Stimulated activated CD4-positive, alpha-beta T cell treated with anti-CD3 and anti-CD28 coated beads, Interleukin-1b, Interleukin-23, amount 100 ng/mL, for 1 hour (primary cell): ENCODE data around the gene YARS2.

Experiments
- DNase-seq, 2 donors: peaks; one replicate each; pipeline ENCODE4 v3.0.0-alpha.2; 2020; ENCODE audit warnings: low read depth in 2 of 2

The YARS2 gene

GRCh38 chr12:32755654-32756475, at the start of gene YARS2:
Gene YARS2, minus strand, starts transcription at chr12:32755897. Its CDS starts 23 bp downstream, at chr12:32755874.
- DNase-seq, result peak; percentile 65 to 70

- DNase-seq, result no peak
Observed at GRCh38 chr12:32804301-32804700, 48.6 kb upstream of the YARS2 start.

- no peak for DNase-seq
Observed at GRCh38 chr12:32801269-32801980, 45.7 kb upstream of the YARS2 start.

GRCh38 chr12:32794281-32794680, 38.6 kb upstream of the YARS2 start:
- no peak for DNase-seq

GRCh38 chr12:32789916-32790315, 34.2 kb upstream of the YARS2 start:
- no peak for DNase-seq

GRCh38 chr12:32789446-32789845, 33.7 kb upstream of the YARS2 start:
- DNase-seq, result no peak

DNA sequence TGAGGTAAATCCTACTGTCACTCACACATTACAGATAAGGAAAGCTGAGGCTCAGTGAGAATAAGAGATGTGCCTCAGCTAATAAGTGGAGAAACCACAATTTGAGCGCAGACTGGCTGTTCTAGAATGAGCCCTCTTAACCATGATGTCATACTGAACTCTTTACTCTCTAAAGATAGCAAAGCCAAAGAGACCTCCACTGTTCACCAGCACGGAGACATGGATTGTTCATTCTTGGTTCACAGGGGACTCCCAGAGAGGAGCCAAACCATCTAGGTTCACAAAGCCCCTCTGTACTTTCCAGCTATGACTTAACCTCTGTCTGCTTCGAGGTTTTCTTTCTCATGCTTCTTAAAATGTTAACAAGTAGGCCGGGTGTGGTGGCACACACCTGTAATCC, 32.7 kb upstream of the YARS2 start:
- DNase-seq, result no peak

GRCh38 chr12:32785557-32785956, 29.9 kb upstream of the YARS2 start:
- DNase-seq, result no peak

GRCh38 chr12:32783029-32783428, 27.3 kb upstream of the YARS2 start:
- no peak for DNase-seq

DNA sequence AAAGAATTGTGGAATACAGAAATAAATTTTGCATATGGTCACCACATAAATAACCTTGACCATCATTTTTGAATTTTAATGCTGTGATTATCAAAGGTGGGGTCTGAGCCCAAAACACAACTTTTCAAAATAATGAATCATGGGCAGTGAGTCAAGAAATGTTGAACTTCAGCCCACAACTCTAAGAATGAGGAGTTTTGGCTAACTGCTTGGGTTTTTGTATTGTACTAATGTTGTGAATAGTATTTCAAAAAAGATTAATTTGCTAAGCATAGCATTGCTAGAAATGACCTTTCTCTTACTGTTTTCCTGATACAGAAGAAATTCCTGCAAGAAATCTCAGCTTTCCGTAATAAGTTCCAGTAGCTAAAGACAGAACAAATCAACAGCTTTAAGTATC, 24.4 kb upstream of the YARS2 start:
- DNase-seq, result no peak

GRCh38 chr12:32777691-32778175, 22.0 kb upstream of the YARS2 start:
- DNase-seq, result no peak

DNA sequence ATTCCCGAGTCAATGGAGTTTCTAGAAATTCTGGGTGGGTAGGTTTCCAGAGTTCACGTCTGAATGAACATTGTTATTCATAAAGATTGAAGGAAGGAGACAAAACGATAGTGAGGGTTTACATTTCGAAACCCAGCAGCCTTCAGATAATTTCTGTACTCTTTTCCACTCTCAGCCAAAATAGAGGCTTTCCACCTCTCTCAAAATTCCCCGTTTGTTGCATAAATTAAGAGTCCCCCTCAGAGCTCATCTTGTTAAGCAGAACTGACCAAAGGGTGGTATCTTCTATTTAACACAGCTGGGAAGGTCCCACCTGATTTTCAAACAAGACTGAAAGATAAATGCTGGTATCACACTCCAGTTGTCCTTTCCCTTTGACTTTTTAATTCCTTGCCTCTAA, 21.5 kb upstream of the YARS2 start:
- DNase-seq, result no peak

DNA sequence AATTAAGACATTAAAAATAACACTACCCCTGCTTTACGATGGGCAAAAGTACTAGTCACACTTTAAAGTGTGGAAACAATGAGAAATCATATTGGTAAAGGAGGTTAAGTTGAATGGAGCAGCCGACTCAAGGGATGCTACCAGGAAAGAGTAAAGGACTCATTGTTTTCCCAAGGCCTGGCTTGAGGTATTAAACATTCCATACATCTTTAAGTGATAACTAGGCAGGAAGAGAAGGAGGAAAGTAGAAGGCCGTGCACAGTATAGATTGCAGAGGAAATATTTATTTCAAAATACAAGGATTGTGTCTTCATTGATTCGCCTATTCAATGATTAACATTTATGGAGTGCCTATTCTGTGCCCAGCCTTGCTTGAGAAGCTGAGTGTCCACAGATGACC, 20.6 kb upstream of the YARS2 start:
- DNase-seq, result no peak

- DNase-seq, result no peak
Observed at GRCh38 chr12:32773691-32774090, 18.0 kb upstream of the YARS2 start.

GRCh38 chr12:32770141-32770540, 14.4 kb upstream of the YARS2 start:
- DNase-seq, result no peak

DNA sequence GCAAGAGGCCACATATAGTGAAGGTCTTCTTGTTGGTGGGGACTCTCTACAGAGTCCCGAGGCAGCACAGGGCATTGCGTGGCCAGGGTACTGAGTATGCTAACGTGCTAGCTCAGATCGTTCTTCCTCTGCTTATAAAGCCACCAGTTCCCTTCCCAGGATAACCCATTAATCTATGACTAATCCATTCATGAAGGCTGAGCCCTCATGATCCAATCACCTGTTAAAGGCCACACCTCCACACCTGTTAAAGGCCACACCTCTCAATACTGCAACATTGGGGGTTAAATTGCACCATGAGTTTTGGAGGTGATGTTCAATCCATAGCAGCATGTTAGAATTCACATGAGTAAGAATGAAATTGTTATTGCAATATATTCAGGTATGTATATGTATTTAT, 12.8 kb upstream of the YARS2 start:
- no peak for DNase-seq

- DNase-seq, result no peak
Observed at GRCh38 chr12:32765906-32766305, 10.2 kb upstream of the YARS2 start.

- no peak for DNase-seq
Observed at GRCh38 chr12:32761716-32762115, 6.0 kb upstream of the YARS2 start.

GRCh38 chr12:32757157-32757556, 1.5 kb upstream of the YARS2 start:
- DNase-seq, result no peak

- no peak for DNase-seq
Observed at GRCh38 chr12:32756476-32757066, 874 bp upstream of the YARS2 start.

GRCh38 chr12:32755051-32755653, 545 bp downstream of the YARS2 start:
- DNase-seq, result peak; percentile 15 to 50

- DNase-seq, result no peak
Observed at GRCh38 chr12:32754111-32754510, 1.6 kb downstream of the YARS2 start.
